Keratinocyte (primary cell): Measurements from ENCODE around the gene SLC25A34. TPM values are rescaled to one million over a fixed set of nuclear protein-coding genes. Genes with fewer than 3 reads are reported as not detected.

Experiments
- DNase-seq: peaks from one replicate; pipeline ENCODE4 v3.0.0-alpha.2; 2011; ENCODE audit warnings: low read depth, missing footprints, low spot score
- FAIRE-seq: peaks from 2 replicates; lab custom pipeline; 2011; peaks lifted over from hg19 to GRCh38; lab: Jason Lieb, UNC
- H2AFZ ChIP-seq: 2 replicates; pipeline ENCODE4 v1.6.0; 2012; ENCODE audit warnings: low read length, control low read depth, inconsistent platforms; ENCODE audit not compliant: control insufficient read depth
- H3K27ac ChIP-seq: 2 replicates; pipeline ENCODE4 v1.5.1; 2011; ENCODE audit warnings: low read length; ENCODE audit not compliant: control insufficient read depth, insufficient read depth
- H3K27me3 ChIP-seq: 3 replicates; pipeline ENCODE4 v1.6.0; 2011; ENCODE audit warnings: low read length; ENCODE audit not compliant: control insufficient read depth, insufficient read depth; ENCODE audit errors: extremely low read depth
- H3K36me3 ChIP-seq, 2 experiments: 2 replicates in 1 of 2; 3 replicates in 1 of 2; pipeline ENCODE4 v1.5.1; 2011; ENCODE audit warnings: low read length in 2 of 2, mild to moderate bottlenecking in 1 of 2; ENCODE audit not compliant: control insufficient read depth in 2 of 2, insufficient read depth in 2 of 2; ENCODE audit errors: extremely low read depth in 1 of 2
- H3K4me1 ChIP-seq: 3 replicates; pipeline ENCODE4 v1.5.1; 2011; ENCODE audit warnings: low read length; ENCODE audit not compliant: control insufficient read depth, insufficient read depth; ENCODE audit errors: extremely low read depth
- H3K4me2 ChIP-seq: 3 replicates; pipeline ENCODE4 v1.6.0; 2011; ENCODE audit warnings: low read depth, low read length; ENCODE audit not compliant: control insufficient read depth, insufficient read depth; ENCODE audit errors: extremely low read depth
- H3K4me3 ChIP-seq, 3 experiments: fragments of 200-600 bp in 1 of 3; sonication (generic) in 1 of 3; 2 replicates in 2 of 3; 3 replicates in 1 of 3; pipeline ENCODE4 v1.5.1; 2011 to 2016; ENCODE audit warnings: low read length in 3 of 3, mild to moderate bottlenecking in 3 of 3, control low read depth in 2 of 3, inconsistent platforms in 1 of 3, low read depth in 1 of 3, mixed read lengths in 1 of 3, mixed run types in 1 of 3, moderate library complexity in 1 of 3; ENCODE audit not compliant: control insufficient read depth in 2 of 3, insufficient read depth in 2 of 3; ENCODE audit errors: extremely low read depth in 1 of 3
- H3K79me2 ChIP-seq: 2 replicates; pipeline ENCODE4 v1.6.0; 2012; ENCODE audit warnings: low read length; ENCODE audit not compliant: control insufficient read depth, insufficient read depth
- H3K9ac ChIP-seq: 3 replicates; pipeline ENCODE4 v1.6.0; 2011; ENCODE audit warnings: low read length; ENCODE audit not compliant: control insufficient read depth, insufficient read depth; ENCODE audit errors: extremely low read depth
- H3K9me1 ChIP-seq: 3 replicates; pipeline ENCODE4 v1.6.0; 2011; ENCODE audit warnings: low read length; ENCODE audit not compliant: control insufficient read depth, insufficient read depth; ENCODE audit errors: extremely low read depth
- H3K9me3 ChIP-seq: 2 replicates; pipeline ENCODE4 v1.5.1; 2012; ENCODE audit warnings: low read depth, low read length; ENCODE audit not compliant: control insufficient read depth
- H4K20me1 ChIP-seq: 3 replicates; pipeline ENCODE4 v1.6.0; 2011; ENCODE audit warnings: low read length; ENCODE audit not compliant: control insufficient read depth, insufficient read depth; ENCODE audit errors: extremely low read depth
- EZH2 ChIP-seq: IDR thresholded peaks from one replicate; pipeline ENCODE4 v1.6.1; 2012; ENCODE audit warnings: inconsistent platforms, mild to moderate bottlenecking, low read length, moderate library complexity
- dilution Hi-C: fragments of 300-500 bp; cut with MboI; formaldehyde crosslinking; loops from one replicate; pipeline ENCODE4 v1.7.0; 2020; ENCODE audit warnings: low sequenced_read_pairs; ENCODE audit not compliant: extremely low pct_ligation_motif_present
- polyA plus RNA-seq, 5 experiments: library from polyadenylated mRNA; depleted of rRNA in 3 of 5; stranded (reverse) in 3 of 5; stranded (forward) in 1 of 5; unstranded in 1 of 5; fragments of >200 nt; gene quantifications; 1 replicate in 1 of 5; 2 replicates in 3 of 5; 3 replicates in 1 of 5; pipeline versions ENCODE4 v1.2.1 to v1.2.3, GENCODE V29; 2011 to 2012; ENCODE audit warnings: missing spikeins in 2 of 5, low read depth in 1 of 5, low replicate concordance in 1 of 5
- TF ChIP-seq, protein P1 (sequence below), 3 experiments: IDR thresholded peaks in 1 of 3; conservative IDR thresholded peaks in 1 of 3; optimal IDR thresholded peaks in 1 of 3; 2 replicates in 2 of 3; 3 replicates in 1 of 3; pipeline versions ENCODE3 to v1.5.1; 2011; ENCODE audit warnings: low read length in 3 of 3, mild to moderate bottlenecking in 3 of 3, moderate library complexity in 2 of 3, control low read depth in 1 of 3, inconsistent platforms in 1 of 3; ENCODE audit not compliant: insufficient read depth in 2 of 3; ENCODE audit errors: extremely low read depth in 1 of 3

SLC25A34 gene
- polyA plus RNA-seq, 1 donor (not counting 4 experiments of a cell fraction or from before 2014, with no cell fraction given), result 0.46 TPM

DNA sequence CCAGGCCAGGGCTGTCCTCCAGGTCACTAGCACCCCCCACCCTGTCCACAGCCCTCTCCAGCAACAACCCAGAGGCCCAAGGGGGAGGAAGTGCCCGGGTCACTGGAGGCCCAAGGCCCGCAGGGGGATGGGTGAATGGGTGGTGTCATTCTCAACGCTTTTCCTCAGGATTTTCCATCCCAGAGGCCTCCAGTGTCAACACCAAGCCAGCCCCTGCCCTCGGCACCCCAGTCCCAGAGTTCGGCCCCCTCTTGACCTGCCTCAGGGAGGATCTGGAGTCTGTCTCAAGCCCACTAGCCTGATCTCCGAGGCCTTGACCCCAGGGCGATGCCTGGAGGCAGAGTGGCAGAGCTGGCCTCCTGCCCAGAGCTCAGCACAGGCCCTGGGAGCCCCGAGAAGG lies 11.3 kb downstream of the SLC25A34 start:
- DNase-seq, result no peak
- Histone ChIP-seq H3K4me3 (no peak overlapping the region), H3K36me3 (no peaks in the 10 kb centered on the region), H3K9me3 (no peaks in the 10 kb centered on the region), H4K20me1 (no peaks in the 10 kb centered on the region), H3K4me1 (no peaks in the 10 kb centered on the region), H3K9me1 (no peaks in the 10 kb centered on the region), H3K27ac (no peak overlapping the region), H2AFZ (no peak overlapping the region), H3K79me2 (no peaks in the 10 kb centered on the region), H3K9ac (no peak overlapping the region), H3K4me2 (no peak overlapping the region), H3K27me3 (no peaks in the 10 kb centered on the region)
- dilution Hi-C loops, result no loop called here
- TF ChIP-seq EZH2, result no peak
- TF ChIP-seq, protein P1, sequence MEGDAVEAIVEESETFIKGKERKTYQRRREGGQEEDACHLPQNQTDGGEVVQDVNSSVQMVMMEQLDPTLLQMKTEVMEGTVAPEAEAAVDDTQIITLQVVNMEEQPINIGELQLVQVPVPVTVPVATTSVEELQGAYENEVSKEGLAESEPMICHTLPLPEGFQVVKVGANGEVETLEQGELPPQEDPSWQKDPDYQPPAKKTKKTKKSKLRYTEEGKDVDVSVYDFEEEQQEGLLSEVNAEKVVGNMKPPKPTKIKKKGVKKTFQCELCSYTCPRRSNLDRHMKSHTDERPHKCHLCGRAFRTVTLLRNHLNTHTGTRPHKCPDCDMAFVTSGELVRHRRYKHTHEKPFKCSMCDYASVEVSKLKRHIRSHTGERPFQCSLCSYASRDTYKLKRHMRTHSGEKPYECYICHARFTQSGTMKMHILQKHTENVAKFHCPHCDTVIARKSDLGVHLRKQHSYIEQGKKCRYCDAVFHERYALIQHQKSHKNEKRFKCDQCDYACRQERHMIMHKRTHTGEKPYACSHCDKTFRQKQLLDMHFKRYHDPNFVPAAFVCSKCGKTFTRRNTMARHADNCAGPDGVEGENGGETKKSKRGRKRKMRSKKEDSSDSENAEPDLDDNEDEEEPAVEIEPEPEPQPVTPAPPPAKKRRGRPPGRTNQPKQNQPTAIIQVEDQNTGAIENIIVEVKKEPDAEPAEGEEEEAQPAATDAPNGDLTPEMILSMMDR (optimal IDR thresholded peaks at IDR 0.05 in 1 of 3, IDR thresholded peaks at IDR 0.05 in 1 of 3, conservative IDR thresholded peaks at IDR 0.05 in 1 of 3; ENCODE audit: extremely low read depth in 1 of 3, insufficient read depth in 2 of 3, low read length in 3 of 3), result no peak
- no peak for FAIRE-seq

DNA sequence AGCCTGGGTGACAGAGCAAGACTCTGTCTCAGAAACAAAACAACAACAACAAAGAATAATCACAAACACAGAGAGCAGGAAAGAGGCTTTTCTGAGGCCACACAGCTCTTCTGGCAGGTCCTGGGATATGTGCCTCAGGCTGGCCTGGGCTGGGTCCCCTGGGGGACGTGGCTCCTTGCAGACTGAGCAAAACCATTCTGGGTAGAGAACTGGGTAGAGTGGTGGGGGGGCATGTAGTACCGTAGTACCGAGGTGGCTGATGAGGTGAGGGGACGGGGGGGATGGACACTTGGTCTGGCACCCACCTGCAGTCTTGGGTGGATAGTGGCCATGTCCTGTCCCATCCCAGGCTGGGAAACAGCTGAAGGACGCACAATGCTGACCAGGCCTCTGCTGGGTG lies 12.2 kb downstream of the SLC25A34 start:
- no peak overlapping the region for H3K4me2 ChIP-seq
- H3K9me3 ChIP-seq, result no peaks in the 10 kb centered on the region
- H3K4me3 ChIP-seq, result no peak overlapping the region
- no peak overlapping the region for H3K9ac ChIP-seq
- H3K27me3 ChIP-seq, result no peaks in the 10 kb centered on the region
- no peaks in the 10 kb centered on the region for H3K36me3 ChIP-seq
- no peak overlapping the region for H3K27ac ChIP-seq
- H3K9me1 ChIP-seq, result no peaks in the 10 kb centered on the region
- DNase-seq (no peak), FAIRE-seq (no peak)
- no peaks in the 10 kb centered on the region for H3K79me2 ChIP-seq
- no peaks in the 10 kb centered on the region for H4K20me1 ChIP-seq
- H3K4me1 ChIP-seq, result no peaks in the 10 kb centered on the region
- dilution Hi-C loops, result no loop called here
- H2AFZ ChIP-seq, result no peak overlapping the region
- no peak for TF ChIP-seq EZH2
- TF ChIP-seq, protein P1 (optimal IDR thresholded peaks at IDR 0.05 in 1 of 3, IDR thresholded peaks at IDR 0.05 in 1 of 3, conservative IDR thresholded peaks at IDR 0.05 in 1 of 3; ENCODE audit: extremely low read depth in 1 of 3, insufficient read depth in 2 of 3, low read length in 3 of 3), result no peak
